Measurements from ENCODE around the gene DDX42.

DNA sequence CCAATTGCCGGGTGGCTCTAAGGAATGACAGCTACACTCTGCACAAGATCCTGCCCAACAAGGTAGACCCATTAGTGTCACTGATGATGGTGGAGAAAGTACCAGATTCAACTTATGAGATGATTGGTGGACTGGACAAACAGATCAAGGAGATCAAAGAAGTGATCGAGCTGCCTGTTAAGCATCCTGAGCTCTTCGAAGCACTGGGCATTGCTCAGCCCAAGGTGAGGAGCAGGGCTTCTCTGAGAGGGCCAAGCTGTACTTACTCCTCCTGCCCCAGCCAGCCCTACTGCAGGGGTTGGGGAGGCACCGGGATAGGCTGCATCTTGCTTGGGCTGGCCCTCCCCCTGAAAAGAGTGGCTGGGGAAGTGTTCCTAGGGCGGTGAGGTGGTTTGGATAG lies 56.3 kb downstream of the DDX42 start:
- TF ChIP-seq, protein P1, sequence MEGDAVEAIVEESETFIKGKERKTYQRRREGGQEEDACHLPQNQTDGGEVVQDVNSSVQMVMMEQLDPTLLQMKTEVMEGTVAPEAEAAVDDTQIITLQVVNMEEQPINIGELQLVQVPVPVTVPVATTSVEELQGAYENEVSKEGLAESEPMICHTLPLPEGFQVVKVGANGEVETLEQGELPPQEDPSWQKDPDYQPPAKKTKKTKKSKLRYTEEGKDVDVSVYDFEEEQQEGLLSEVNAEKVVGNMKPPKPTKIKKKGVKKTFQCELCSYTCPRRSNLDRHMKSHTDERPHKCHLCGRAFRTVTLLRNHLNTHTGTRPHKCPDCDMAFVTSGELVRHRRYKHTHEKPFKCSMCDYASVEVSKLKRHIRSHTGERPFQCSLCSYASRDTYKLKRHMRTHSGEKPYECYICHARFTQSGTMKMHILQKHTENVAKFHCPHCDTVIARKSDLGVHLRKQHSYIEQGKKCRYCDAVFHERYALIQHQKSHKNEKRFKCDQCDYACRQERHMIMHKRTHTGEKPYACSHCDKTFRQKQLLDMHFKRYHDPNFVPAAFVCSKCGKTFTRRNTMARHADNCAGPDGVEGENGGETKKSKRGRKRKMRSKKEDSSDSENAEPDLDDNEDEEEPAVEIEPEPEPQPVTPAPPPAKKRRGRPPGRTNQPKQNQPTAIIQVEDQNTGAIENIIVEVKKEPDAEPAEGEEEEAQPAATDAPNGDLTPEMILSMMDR (IDR thresholded peaks at IDR 0.05; ENCODE audit: low read length): no peak
- TF ChIP-seq EZH2 (optimal IDR thresholded peaks at IDR 0.05; ENCODE audit: low read depth, low read length): no peak

Measured in MM.1S (cell line).